ENCODE data around the gene NOVA2.

Gene NOVA2

GRCh38 chr19:45952686-45953505 is 20.8 kb downstream of the NOVA2 start:
- ATAC-seq, result no peak
- TF ChIP-seq, protein P1, sequence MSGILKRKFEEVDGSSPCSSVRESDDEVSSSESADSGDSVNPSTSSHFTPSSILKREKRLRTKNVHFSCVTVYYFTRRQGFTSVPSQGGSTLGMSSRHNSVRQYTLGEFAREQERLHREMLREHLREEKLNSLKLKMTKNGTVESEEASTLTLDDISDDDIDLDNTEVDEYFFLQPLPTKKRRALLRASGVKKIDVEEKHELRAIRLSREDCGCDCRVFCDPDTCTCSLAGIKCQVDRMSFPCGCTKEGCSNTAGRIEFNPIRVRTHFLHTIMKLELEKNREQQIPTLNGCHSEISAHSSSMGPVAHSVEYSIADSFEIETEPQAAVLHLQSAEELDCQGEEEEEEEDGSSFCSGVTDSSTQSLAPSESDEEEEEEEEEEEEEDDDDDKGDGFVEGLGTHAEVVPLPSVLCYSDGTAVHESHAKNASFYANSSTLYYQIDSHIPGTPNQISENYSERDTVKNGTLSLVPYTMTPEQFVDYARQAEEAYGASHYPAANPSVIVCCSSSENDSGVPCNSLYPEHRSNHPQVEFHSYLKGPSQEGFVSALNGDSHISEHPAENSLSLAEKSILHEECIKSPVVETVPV (CRISPR knock-in tag; IDR thresholded peaks at IDR 0.05), result no peak
- TF ChIP-seq, protein P2, sequence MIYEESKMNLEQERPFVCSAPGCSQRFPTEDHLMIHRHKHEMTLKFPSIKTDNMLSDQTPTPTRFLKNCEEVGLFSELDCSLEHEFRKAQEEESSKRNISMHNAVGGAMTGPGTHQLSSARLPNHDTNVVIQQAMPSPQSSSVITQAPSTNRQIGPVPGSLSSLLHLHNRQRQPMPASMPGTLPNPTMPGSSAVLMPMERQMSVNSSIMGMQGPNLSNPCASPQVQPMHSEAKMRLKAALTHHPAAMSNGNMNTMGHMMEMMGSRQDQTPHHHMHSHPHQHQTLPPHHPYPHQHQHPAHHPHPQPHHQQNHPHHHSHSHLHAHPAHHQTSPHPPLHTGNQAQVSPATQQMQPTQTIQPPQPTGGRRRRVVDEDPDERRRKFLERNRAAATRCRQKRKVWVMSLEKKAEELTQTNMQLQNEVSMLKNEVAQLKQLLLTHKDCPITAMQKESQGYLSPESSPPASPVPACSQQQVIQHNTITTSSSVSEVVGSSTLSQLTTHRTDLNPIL (CRISPR knock-in tag; IDR thresholded peaks at IDR 0.05; ENCODE audit: low read depth), result no peak
- TF ChIP-seq TOX (CRISPR knock-in tag; IDR thresholded peaks at IDR 0.05; ENCODE audit: borderline replicate concordance) (no peak), ZNF8 (CRISPR knock-in tag; IDR thresholded peaks at IDR 0.05) (no peak), ISL1 (CRISPR knock-in tag; IDR thresholded peaks at IDR 0.05) (no peak), ZFP30 (CRISPR knock-in tag; IDR thresholded peaks at IDR 0.05) (no peak), ESRRG (CRISPR knock-in tag; IDR thresholded peaks at IDR 0.05) (no peak), TCF4 (CRISPR knock-in tag; IDR thresholded peaks at IDR 0.05; ENCODE audit: borderline replicate concordance) (no peak), BACH2 (CRISPR knock-in tag; IDR thresholded peaks at IDR 0.05; ENCODE audit: borderline replicate concordance) (no peak), GLIS3 (CRISPR knock-in tag; IDR thresholded peaks at IDR 0.05) (no peak), ZFP3 (CRISPR knock-in tag; IDR thresholded peaks at IDR 0.05) (no peak)

GRCh38 chr19:45952341-45952685 is 21.4 kb downstream of the NOVA2 start:
- ATAC-seq, result no peak
- TF ChIP-seq CSDC2 (CRISPR knock-in tag; IDR thresholded peaks at IDR 0.05) (no peak), ZFP3 (CRISPR knock-in tag; IDR thresholded peaks at IDR 0.05) (no peak), ARNTL (CRISPR knock-in tag; IDR thresholded peaks at IDR 0.05; ENCODE audit: borderline replicate concordance, low read depth) (no peak)

DNA sequence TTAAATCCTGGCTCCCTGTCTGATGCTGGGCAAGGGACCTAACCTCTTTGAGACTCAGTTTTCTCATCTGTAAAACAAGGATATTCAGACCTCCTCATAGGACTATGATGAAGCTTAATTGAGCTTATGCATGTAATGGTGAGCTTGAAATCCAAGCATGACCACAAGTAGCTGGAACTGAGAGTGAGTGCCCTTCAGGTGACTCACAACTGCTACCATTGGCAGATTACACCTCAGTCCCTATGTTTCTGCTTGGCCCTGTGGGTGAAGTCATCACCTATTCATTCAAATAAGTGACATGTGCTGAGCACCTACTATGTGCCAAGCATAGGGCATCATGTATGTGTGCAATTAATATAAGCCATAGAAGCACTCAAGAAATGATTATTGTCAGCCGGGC is 25.7 kb downstream of the NOVA2 start:
- no peak for TF ChIP-seq ARNTL (CRISPR knock-in tag; IDR thresholded peaks at IDR 0.05; ENCODE audit: borderline replicate concordance, low read depth)
- no peak for TF ChIP-seq ZFP30 (CRISPR knock-in tag; IDR thresholded peaks at IDR 0.05)
- no peak for TF ChIP-seq ZNF70 (CRISPR knock-in tag; IDR thresholded peaks at IDR 0.05)
- TF ChIP-seq, protein P1 (CRISPR knock-in tag; IDR thresholded peaks at IDR 0.05), result no peak
- TF ChIP-seq ZNF565 (CRISPR knock-in tag; conservative IDR thresholded peaks at IDR 0.05; ENCODE audit: low read depth), result no peak
- no peak for TF ChIP-seq OSR1 (CRISPR knock-in tag; IDR thresholded peaks at IDR 0.05)
- no peak for TF ChIP-seq ZNF8 (CRISPR knock-in tag; IDR thresholded peaks at IDR 0.05)
- TF ChIP-seq TCF4 (CRISPR knock-in tag; IDR thresholded peaks at IDR 0.05; ENCODE audit: borderline replicate concordance), result no peak
- no peak for TF ChIP-seq TOX (CRISPR knock-in tag; IDR thresholded peaks at IDR 0.05; ENCODE audit: borderline replicate concordance)
- no peak for TF ChIP-seq PPARA (CRISPR knock-in tag; IDR thresholded peaks at IDR 0.05; ENCODE audit: borderline replicate concordance)
- no peak for TF ChIP-seq ZC3H10 (CRISPR knock-in tag; IDR thresholded peaks at IDR 0.05)
- no peak; the same call in 2 of the 3 replicates for ATAC-seq

DNA sequence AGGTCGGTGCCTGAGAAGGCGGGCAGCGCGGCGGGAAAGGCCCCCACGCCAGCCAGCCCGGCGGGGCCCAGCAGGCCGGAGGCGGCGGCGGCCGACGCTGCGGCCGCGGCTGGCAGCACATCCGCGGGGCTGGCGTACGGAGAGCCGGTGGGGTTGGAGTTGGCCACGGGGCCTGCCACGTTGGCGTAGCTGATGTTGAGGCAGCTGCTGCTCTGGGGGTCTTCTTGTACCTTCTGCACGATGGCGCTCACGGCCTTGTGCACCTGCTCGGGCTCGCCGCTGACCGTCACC is 33.2 kb downstream of the NOVA2 start:
- no peak for ATAC-seq
- TF ChIP-seq OSR1 (CRISPR knock-in tag; IDR thresholded peaks at IDR 0.05) (no peak), TOX (CRISPR knock-in tag; IDR thresholded peaks at IDR 0.05; ENCODE audit: borderline replicate concordance) (no peak), PPARA (CRISPR knock-in tag; IDR thresholded peaks at IDR 0.05; ENCODE audit: borderline replicate concordance) (no peak), ZC3H10 (CRISPR knock-in tag; IDR thresholded peaks at IDR 0.05) (no peak), ZNF565 (CRISPR knock-in tag; conservative IDR thresholded peaks at IDR 0.05; ENCODE audit: low read depth) (no peak)

GRCh38 chr19:45939792-45940514 is 33.7 kb downstream of the NOVA2 start:
- no peak for TF ChIP-seq TOX (CRISPR knock-in tag; IDR thresholded peaks at IDR 0.05; ENCODE audit: borderline replicate concordance)
- no peak for TF ChIP-seq ISL1 (CRISPR knock-in tag; IDR thresholded peaks at IDR 0.05)
- TF ChIP-seq ESRRG (CRISPR knock-in tag; IDR thresholded peaks at IDR 0.05), result no peak

More at GRCh38 chr19:45939792-45940514, 33.7 kb downstream of the NOVA2 start:
- no peak for ATAC-seq

All from SK-N-SH treated with all-trans-retinoic acid at 6 μM for 48 hours (cell line).